HS-27A (cell line): Measurements from ENCODE around the gene THAP9.
"Not testable (repeated sequence)": the region's sequence is repeated elsewhere in the genome, so short reads cannot be mapped to it uniquely, and the experiment has no call there.

Experiments
- DNase-seq: peaks from one replicate; pipeline ENCODE4 v3.0.0-alpha.2; 2012; ENCODE audit warnings: low read depth, missing footprints

Gene THAP9, protein sequence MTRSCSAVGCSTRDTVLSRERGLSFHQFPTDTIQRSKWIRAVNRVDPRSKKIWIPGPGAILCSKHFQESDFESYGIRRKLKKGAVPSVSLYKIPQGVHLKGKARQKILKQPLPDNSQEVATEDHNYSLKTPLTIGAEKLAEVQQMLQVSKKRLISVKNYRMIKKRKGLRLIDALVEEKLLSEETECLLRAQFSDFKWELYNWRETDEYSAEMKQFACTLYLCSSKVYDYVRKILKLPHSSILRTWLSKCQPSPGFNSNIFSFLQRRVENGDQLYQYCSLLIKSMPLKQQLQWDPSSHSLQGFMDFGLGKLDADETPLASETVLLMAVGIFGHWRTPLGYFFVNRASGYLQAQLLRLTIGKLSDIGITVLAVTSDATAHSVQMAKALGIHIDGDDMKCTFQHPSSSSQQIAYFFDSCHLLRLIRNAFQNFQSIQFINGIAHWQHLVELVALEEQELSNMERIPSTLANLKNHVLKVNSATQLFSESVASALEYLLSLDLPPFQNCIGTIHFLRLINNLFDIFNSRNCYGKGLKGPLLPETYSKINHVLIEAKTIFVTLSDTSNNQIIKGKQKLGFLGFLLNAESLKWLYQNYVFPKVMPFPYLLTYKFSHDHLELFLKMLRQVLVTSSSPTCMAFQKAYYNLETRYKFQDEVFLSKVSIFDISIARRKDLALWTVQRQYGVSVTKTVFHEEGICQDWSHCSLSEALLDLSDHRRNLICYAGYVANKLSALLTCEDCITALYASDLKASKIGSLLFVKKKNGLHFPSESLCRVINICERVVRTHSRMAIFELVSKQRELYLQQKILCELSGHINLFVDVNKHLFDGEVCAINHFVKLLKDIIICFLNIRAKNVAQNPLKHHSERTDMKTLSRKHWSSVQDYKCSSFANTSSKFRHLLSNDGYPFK

DNA sequence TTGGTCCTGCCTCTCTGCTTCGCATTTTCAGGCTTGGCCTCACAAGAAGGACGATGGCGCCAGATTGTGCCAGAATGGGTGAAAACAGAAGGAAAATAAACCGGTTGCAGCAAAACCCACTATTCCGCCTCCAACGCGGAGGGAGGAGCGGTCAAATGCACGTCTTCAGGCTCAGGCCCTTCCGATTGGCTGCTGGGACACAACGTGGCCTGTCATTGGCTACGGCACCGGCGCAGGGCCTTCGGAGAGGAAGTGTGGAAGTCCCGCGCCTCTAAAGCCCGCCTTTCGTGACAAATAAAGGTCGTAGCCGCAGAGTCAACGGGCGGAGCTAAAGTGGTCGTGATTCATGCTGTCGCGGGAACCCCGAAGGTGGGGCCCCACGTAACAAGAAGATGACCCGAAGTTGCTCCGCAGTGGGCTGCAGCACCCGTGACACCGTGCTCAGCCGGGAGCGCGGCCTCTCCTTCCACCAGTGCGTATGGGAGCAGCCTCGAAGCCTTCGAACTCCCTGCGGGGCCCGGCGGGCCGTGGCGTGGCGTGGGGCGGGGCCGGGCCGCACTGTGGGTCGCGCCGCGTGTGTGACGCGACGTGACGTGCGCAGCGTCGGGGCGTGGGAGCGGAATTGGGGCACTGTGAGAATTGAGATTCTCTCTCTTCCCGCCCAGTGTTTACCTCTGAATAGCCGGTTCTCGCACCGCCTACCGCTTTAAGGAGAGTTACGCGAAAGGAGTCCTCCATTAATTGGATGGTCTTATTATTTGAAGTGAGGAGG, at the start of gene THAP9:
TSS of gene THAP9 (plus strand) at position 325 of the 772 bp plus-strand sequence. CDS start at position 393, 68 bp downstream.
- peak; percentile 95 for DNase-seq

- no peak for DNase-seq
Measured at GRCh38 chr4:82851318-82851717, 49.2 kb upstream of the THAP9 start.

GRCh38 chr4:82851885-82852750, 48.4 kb upstream of the THAP9 start:
- no peak for DNase-seq

DNA sequence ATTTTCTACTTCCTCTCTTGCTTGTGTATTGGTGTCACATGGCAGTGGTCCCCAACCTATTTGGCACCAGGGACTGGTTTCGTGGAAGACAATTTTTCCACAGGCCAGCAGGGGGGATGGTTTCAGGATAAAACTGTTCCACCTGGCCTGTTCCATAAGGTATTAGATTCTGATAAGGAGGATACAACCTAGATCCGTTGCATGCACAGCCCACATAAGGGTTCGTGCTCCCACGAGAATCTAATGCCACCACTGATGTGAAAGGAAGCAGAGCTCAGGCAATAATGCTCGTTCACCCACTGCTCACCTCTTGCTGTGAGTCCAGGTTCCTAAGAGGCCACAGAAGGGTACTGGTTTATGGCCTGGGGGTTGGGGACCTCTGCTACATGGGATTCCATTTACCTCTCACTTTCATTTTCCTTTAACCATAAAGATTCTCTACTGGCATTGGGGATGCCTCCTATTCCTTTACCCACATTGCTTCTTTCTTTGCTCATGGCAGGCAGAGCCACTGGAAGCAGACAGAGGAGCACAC, 47.7 kb upstream of the THAP9 start:
- DNase-seq, result no peak

DNA sequence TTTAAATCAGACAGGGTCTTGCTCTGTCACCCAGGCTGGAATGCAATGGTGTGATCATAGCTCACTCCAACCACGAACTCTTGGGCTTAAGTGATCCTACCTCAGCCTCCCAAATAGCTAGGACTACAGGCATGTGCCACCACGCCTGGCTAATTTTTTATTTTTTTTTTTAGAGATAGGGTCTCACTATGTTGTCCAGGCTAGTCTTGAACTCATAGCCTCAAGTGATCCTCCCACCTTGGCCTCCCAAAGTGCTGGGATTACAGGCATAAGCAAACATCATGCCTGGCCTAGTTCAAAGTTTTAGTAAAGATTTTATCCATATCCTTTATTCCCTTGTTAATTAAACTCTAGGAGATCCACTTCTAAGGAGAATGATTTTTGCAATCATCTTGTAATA, 40.0 kb upstream of the THAP9 start:
- DNase-seq, result not testable (repeated sequence)

DNA sequence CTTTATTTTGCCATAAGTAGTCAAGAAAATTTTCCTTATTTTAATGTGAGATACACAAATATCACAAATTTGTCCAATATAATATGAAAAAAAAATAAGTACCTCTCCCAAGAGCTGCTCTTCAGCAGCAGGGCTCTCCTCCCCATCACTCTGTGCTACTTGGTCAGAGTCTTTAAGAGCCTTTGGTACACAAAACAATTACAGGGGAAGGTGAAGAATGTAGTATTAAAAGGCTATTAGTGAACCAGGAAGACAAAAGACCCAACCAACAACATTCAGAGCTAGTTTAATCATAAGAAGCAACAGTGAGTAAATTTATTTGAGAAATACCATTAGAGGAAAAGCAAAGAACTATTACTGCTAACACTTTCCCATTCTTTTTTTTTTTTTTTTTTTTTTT, 39.0 kb upstream of the THAP9 start:
- DNase-seq, result no peak

DNA sequence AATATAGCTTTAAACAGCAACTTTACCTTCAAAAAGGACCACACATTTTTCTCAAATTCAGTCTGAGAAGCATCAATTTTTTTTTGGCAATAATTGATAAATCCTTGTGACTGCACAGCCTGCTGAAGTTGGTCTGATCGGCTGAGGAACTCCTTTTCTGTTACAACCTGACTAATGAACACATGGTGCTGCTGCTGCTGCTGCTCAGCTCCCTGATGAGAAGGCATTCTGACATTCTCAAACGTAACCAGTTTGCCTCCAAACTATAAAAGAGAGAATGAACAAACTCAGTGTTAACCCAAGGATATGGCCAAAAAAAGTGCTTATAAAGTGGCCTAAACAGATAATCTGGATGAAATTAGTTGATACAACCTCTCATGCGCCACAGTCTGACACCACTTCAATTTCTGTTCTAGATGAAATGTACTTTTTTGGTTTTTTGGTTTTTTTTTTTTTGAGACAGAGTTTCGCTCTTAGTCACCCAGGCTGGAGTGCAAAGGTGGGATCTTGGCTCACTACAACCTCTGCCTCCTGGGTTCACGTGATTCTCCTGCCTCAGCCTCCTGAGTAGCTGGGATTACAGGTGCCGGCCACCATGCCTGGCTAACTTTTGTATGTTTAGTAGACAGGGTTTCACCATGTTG, 36.1 kb upstream of the THAP9 start:
- DNase-seq, result no peak

GRCh38 chr4:82865592-82865991, 34.9 kb upstream of the THAP9 start:
- DNase-seq, result peak; percentile 12

GRCh38 chr4:82866033-82866432, 34.5 kb upstream of the THAP9 start:
- not testable (repeated sequence) for DNase-seq

DNA sequence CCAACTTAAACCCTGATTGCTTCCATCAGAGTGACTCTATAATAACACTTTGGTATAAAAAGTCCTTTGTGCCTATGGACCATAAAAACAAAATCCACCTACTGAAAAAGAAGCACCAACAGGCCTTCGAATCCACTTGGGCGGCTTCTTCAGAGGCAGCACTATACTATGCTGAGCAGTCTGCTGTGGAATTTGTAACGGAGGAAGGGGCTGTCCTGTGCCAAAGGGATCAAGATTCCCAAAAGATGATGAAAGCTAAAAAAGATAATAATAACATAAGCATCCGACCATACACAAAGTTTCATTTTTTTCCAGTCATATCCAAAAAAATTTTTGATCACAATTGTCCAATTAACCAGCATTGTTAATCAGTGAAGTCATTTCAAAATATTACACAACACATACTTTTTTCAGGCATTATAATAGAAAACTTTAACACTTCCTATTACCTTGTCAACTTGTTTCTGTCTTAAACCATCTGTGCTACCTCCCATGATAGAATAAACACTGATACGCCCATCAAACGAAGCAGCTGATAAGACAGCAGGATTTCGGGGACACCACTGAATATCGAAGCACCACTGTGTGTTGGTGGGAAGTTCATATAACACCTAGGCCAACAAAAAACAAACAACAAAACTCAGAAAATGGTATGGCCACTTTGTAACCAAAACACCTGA, 33.7 kb upstream of the THAP9 start:
- no peak for DNase-seq

DNA sequence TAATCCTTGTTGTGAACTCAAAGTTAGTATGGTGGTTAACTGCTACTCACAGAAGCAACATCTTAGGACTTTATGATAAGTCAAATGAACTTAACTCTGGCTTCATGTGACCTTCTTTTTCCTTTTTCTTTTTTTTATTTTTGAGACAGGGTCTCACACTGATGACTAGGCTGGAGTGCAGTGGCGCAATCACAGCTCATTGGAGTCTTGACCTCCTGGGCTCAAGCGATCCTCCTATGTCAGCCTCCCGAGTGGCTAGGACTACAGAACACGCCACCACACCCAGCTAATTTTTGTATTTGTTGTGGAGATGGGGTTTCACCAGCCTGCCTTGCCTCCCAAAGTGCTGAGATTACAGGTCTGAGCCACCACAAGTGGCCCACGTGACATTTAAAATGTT, 32.0 kb upstream of the THAP9 start:
- DNase-seq, result no peak

GRCh38 chr4:82885410-82885809, 15.1 kb upstream of the THAP9 start:
- no peak for DNase-seq

GRCh38 chr4:82886147-82886942, 14.2 kb upstream of the THAP9 start:
- DNase-seq, result no peak

- DNase-seq, result no peak
Measured at GRCh38 chr4:82889287-82889686, 11.2 kb upstream of the THAP9 start.

DNA sequence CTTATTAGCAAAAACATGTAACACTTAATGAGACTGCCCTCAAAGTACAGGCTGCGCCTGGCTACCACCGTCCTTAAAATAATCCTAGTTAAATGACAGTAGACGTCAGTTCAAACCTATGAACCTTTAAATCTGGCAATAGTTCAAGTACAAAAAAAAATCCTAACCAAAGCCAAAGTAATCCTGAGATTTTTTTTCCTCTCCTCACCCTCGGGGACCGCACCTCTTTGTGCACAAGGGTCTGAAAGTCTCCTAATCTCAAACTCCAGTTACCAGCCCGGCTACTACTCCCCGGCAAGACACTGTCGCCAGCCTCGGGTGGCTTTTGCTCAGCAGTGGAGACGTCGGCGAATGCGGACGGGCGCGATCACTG, 10.0 kb upstream of the THAP9 start:
- no peak for DNase-seq

- peak; percentile 79 for DNase-seq
Measured at GRCh38 chr4:82890901-82891706, 9.4 kb upstream of the THAP9 start, which contains the start of gene SEC31A. TSS of gene SEC31A (minus strand) at chr4:82891153. CDS start at chr4:82881936, 9,217 bp downstream.

GRCh38 chr4:82891707-82892466, 8.6 kb upstream of the THAP9 start:
- no peak for DNase-seq
